ENCODE data around the gene PRKAG2. TPM values are rescaled to one million over a fixed set of nuclear protein-coding genes. Genes with fewer than 3 reads are reported as not detected.

PRKAG2 gene
- total RNA-seq, 8 experiments from 2014 or later, result 6.3 to 13.4 (median 8.5) TPM

DNA sequence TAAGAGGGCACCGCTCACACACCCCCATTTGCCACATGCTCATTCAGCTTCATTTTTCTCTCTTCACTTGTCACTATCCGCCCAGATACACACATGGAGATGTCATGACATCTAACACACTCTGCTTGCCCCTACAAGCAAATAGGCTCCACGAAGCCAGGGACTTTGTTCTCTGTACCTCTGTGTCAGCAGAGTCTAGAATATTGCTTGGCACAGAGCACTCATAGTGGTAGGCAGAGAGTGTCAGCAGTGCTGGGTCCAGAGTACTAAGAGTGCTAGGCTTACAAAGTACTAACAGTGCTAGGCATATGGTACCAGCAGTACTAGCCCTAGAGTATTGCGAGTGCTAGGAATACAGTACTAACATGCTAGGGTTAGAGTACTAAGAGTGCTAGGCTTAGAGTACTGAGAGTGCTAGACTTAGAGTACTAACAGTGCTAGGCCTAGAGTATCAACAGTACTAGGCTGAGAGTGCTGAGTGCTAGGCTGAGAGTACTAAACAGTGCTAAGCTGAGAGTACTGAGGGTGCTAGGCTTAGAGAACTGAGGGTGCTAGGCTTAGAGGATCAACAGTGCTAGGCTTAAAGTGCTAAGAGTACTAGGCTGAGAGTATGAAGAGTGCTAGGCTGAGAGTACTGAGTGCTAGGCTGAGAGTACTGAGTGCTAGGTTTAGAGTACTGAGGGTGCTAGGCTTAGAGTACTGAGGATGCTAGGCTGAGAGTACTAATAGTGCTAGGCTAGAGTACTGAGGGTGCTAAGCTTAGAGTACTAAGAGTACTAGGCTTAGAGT, 166.1 kb downstream of the PRKAG2 start:
- in situ Hi-C loops (cut with MboI; ENCODE audit: low pct_unique_long_range_greater_than_20kb in 2 of 9, low sequenced_read_pairs in 9 of 9, unreplicated experiment in 9 of 9), result no loop called here
- no peak overlapping the region for H3K27ac ChIP-seq
- H3K4me3 ChIP-seq, result no peak overlapping the region
- ATAC-seq (replicated peaks in 6 of 8), result no peak
- 82 to 100% (median 92%) methylated on average over 1 to 4 of the region's 4 CpGs; no CpG with 5 or more reads in 3 of the 10 experiments for WGBS, 10 experiments
- H3K4me1 ChIP-seq (replicated peaks in 1 of 2), result peaks cover 7 to 9% of the 10 kb centered on the region in 2 donors

DNA sequence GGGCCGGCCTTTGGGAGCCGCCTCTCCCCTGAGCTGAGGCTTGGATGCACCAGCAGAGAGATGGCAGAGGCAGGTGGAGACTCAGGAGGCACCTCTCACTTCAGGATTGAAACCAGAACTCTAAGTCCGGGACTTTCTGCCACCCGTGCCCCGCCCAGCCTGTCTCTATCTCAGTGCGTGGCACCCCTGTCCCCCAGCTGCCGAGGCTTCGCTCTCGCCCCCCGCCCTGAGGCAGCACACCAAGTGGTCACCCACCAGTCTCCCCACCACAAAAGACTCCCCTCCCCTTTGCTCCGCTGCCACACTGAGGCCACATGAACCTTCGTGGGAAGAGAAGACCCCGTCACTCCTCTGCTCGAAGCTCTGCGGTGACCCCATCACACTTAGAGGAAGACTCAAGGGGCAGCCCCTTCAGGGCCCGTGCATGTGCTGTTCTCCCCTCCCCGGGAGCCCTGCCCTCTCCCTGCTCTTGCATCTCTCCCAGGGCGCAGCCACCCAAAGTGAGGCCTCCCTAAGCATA, 166.7 kb downstream of the PRKAG2 start:
- H3K4me3 ChIP-seq, result no peak overlapping the region
- in situ Hi-C loops (cut with MboI; ENCODE audit: low pct_unique_long_range_greater_than_20kb in 2 of 9, low sequenced_read_pairs in 9 of 9, unreplicated experiment in 9 of 9), result no loop called here
- peaks cover 14 to 16% of the 10 kb centered on the region in 2 donors for H3K4me1 ChIP-seq (replicated peaks in 1 of 2)
- H3K27ac ChIP-seq, result no peak overlapping the region
- 50 to 75% methylated on average over 2 of the region's 18 CpGs; no CpG with 5 or more reads in 8 of the 10 experiments for WGBS, 10 experiments
- no peak for ATAC-seq (replicated peaks in 6 of 8)

DNA sequence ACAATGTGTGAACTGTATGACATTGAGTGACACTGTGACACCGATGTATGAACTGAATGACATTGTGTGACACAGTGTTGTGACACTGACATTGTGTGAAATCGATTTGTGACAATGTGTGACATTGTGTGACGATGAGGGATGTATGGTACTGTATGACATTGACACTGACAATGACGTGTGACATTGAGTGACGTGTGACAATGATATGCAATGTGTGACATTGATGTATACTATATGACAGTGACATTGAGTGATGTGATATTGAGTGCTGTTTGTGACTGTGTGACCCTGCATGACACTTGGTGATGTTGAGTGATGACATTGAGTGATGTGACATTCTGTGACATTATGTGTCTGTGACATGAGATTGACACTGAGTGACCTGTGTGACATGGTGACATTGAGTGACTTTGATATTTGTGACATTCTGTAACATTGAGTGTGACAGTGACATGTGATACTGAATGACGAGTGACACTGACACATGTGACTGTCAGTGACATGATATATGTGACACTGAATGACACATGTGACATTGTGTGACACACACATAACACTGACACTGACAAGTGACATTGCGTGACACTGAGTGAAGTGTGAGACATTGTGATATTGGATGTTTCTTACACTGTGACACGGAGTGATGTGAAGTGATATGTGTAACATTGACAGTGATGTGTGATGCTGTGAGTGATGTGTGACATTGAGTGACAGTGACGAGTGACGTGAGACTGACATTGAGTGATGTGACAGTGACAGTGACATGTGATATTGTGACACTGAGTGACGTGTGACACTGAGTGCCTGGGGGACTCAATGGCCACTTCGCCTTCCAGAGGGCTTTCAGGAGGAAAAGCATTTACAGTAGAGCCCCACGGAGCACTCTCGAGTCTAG, 167.5 kb downstream of the PRKAG2 start:
- Histone ChIP-seq H3K27ac (no peak overlapping the region), H3K4me1 (replicated peaks in 1 of 2) (peaks cover 19 to 24% of the 10 kb centered on the region in 2 donors), H3K4me3 (no peak overlapping the region)
- in situ Hi-C loops (cut with MboI; ENCODE audit: low pct_unique_long_range_greater_than_20kb in 2 of 9, low sequenced_read_pairs in 9 of 9, unreplicated experiment in 9 of 9), result no loop called here
- no peak for ATAC-seq (replicated peaks in 6 of 8)
- 65 to 100% (median 84%) methylated on average over 1 to 14 of the region's 14 CpGs for WGBS, 10 experiments

DNA sequence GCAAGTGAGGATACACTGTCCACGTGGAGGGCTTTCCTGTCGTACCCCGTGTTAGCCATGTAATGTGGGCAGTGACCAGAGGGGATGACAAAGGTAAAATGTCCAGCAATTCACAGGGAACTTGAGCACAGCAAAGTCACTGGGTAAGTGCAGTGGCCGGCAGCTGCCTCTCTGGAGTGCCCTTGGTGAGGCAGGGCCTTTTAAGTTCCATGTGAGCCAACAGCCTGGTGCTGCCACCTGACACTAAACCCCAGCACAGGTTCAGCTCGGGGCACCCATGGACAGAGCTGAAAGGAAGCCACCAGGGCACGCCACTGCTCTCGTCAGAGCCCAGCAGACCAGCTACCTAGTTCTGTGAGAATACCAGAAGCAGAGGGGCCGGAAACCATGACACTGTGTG, 168.3 kb downstream of the PRKAG2 start:
- Histone ChIP-seq H3K27ac (no peak overlapping the region), H3K4me3 (no peak overlapping the region), H3K4me1 (replicated peaks in 1 of 2) (peaks cover 26 to 27% of the 10 kb centered on the region in 2 donors)
- in situ Hi-C loops (cut with MboI; ENCODE audit: low pct_unique_long_range_greater_than_20kb in 2 of 9, low sequenced_read_pairs in 9 of 9, unreplicated experiment in 9 of 9), result no loop called here
- no peak for ATAC-seq (replicated peaks in 6 of 8)
- 59 to 100% (median 81%) methylated on average over 2 to 5 of the region's 8 CpGs; no CpG with 5 or more reads in 3 of the 10 experiments for WGBS, 10 experiments

DNA sequence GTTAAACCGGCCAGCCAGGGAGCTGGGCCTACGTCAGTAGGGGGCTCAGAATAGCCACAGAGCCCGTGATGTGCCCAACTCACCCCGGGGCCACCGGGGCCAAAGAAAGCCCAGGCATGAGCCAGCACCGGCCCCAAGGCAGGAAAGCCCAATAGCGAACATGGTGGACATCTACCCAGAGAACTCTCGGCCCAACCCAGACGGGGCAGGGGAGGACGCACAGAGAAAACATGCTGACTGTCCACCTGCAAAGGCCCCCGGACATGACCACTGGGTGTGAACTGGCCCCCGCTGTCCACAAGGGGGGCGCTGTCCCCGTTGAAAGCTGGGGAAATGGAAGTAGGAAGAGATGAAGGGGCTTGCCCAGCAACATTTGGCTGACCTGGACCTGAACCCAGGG, 169.2 kb downstream of the PRKAG2 start:
- peaks cover 22 to 25% of the 10 kb centered on the region in 2 donors for H3K4me1 ChIP-seq (replicated peaks in 1 of 2)
- in situ Hi-C loops (cut with MboI; ENCODE audit: low pct_unique_long_range_greater_than_20kb in 2 of 9, low sequenced_read_pairs in 9 of 9, unreplicated experiment in 9 of 9), result no loop called here
- no peak overlapping the region for H3K27ac ChIP-seq
- ATAC-seq (replicated peaks in 6 of 8), result no peak
- H3K4me3 ChIP-seq, result no peak overlapping the region
- WGBS, 10 experiments, result 91 to 95% (median 93%) methylated on average over 4 to 7 of the region's 14 CpGs; no CpG with 5 or more reads in 7 of the 10 experiments

GRCh38 chr7:151707105-151707469, 169.8 kb downstream of the PRKAG2 start:
- H3K4me3 ChIP-seq, result no peak overlapping the region
- no peak overlapping the region for H3K27ac ChIP-seq
- in situ Hi-C loops (cut with MboI; ENCODE audit: low pct_unique_long_range_greater_than_20kb in 2 of 9, low sequenced_read_pairs in 9 of 9, unreplicated experiment in 9 of 9), result no loop called here
- ATAC-seq (replicated peaks in 6 of 8), result no peak
- H3K4me1 ChIP-seq (replicated peaks in 1 of 2), result peaks cover 18 to 20% of the 10 kb centered on the region in 2 donors
- 80 to 100% (median 91%) methylated on average over 1 to 8 of the region's 8 CpGs; no CpG with 5 or more reads in 4 of the 10 experiments for WGBS, 10 experiments

DNA sequence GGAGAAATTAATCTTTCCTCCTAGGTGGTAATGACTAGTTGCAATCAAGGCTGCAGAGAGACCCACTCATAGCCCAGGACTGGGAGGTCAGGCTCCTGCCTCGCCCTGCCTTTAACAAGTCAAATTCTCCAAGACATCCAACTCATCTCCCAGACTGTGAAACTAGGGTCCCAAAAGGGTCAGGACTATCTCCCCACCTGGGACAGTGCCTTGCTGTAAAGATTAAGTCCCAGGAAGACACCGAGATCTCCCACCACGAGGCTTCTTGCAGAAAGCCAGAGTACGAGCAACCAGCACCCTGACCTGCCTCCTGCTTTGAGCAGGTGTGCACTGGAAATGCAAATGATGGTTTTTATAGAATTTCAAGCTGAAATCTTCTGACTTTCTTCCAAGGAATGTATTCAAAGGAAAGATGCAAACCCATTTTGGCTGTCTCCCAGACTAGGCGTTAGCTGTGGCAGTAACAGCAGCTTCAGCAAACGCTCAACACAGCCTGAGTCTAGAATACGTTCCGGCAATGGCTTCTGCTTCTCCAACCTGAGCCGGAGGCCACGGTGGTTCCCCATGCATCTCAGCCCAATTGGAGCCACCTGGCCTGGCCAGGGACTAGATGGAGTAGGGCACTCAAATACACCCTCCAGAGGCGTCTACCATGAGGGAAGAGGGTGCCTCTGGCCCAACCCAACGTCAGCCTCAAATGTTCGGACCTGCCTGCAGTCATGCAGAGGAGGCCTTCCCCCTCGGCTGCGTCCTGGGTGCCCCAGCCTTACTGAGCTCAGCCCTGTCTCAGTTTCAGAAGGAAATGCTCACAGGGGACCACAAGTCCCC, 170.4 kb downstream of the PRKAG2 start:
- WGBS, 10 experiments, result 80 to 100% (median 92%) methylated on average over 2 to 6 of the region's 15 CpGs; no CpG with 5 or more reads in 3 of the 10 experiments
- Histone ChIP-seq H3K4me3 (no peak overlapping the region), H3K27ac (no peak overlapping the region), H3K4me1 (replicated peaks in 1 of 2) (peaks cover 18 to 20% of the 10 kb centered on the region in 2 donors)
- ATAC-seq (replicated peaks in 6 of 8), result peak in 2 of 8 experiments; percentile 17 to 53
- in situ Hi-C loops (cut with MboI; ENCODE audit: low pct_unique_long_range_greater_than_20kb in 2 of 9, low sequenced_read_pairs in 9 of 9, unreplicated experiment in 9 of 9), result no loop called here

- WGBS, 10 experiments, result 18 to 79% (median 27%) methylated on average over 2 to 6 of the region's 7 CpGs; no CpG with 5 or more reads in 3 of the 10 experiments
- in situ Hi-C loops (cut with MboI; ENCODE audit: low pct_unique_long_range_greater_than_20kb in 2 of 9, low sequenced_read_pairs in 9 of 9, unreplicated experiment in 9 of 9), result no loop called here
- ATAC-seq (replicated peaks in 6 of 8), result peak; percentile 23 to 76 (median 68)
- Histone ChIP-seq H3K4me1 (replicated peaks in 1 of 2) (peaks cover 18 to 20% of the 10 kb centered on the region in 2 donors), H3K27ac (no peak overlapping the region), H3K4me3 (no peak overlapping the region)
Measured at GRCh38 chr7:151705636-151706276, 171.2 kb downstream of the PRKAG2 start.

GRCh38 chr7:151704960-151705635, 171.8 kb downstream of the PRKAG2 start:
- peak in 6 of 8 experiments; percentile 4 to 70 (median 66) for ATAC-seq (replicated peaks in 6 of 8)
- in situ Hi-C loops (cut with MboI; ENCODE audit: low pct_unique_long_range_greater_than_20kb in 2 of 9, low sequenced_read_pairs in 9 of 9, unreplicated experiment in 9 of 9), result no loop called here

DNA sequence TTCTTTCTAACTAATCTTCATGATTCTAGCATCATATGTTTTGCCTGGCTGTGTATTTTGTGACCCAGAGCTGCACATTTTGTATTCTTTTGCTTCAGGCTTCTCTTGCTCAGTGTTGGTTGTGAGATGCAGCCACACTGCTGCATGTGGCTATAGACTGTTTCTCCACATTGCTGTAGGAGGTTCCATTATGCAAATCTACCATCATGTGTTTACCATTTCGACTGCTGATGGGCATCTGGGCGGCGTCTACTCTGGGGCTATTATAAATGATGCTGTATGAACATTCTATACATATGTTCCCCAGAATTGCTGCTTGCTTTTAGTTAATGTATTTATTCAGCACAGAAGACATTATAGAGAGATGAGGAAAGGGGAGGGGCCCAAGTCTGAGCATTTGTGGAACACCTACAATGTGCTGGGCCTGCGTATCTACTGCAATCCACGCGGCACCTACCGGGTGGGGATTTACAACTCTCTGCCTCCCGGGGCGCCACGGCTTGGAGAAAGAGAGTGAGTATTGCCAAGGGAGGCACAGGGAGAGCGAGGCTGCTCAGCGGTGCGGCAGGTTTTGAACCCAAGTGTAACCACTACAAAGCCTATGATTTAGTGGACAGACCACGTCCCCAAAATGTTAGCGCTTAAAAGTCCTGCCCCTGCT, 172.5 kb downstream of the PRKAG2 start:
- ATAC-seq (replicated peaks in 6 of 8), result peak; percentile 62 to 97 (median 80)
- Histone ChIP-seq H3K27ac (no peak overlapping the region), H3K4me1 (replicated peaks in 1 of 2) (peaks cover 18 to 23% of the 10 kb centered on the region in 2 donors), H3K4me3 (no peak overlapping the region)
- in situ Hi-C loops (cut with MboI; ENCODE audit: low pct_unique_long_range_greater_than_20kb in 2 of 9, low sequenced_read_pairs in 9 of 9, unreplicated experiment in 9 of 9), result no loop called here
- WGBS, 10 experiments, result 36 to 82% (median 60%) methylated on average over 3 to 11 of the region's 15 CpGs; no CpG with 5 or more reads in 4 of the 10 experiments

More at GRCh38 chr7:151704960-151705635, 171.8 kb downstream of the PRKAG2 start:
- Histone ChIP-seq H3K4me3 (no peak overlapping the region), H3K4me1 (replicated peaks in 1 of 2) (peaks cover 18 to 20% of the 10 kb centered on the region in 2 donors), H3K27ac (no peak overlapping the region)
- WGBS, 10 experiments, result 23 to 69% (median 43%) methylated on average over 2 to 10 of the region's 17 CpGs

- 76 to 100% (median 87%) methylated on average over 1 to 6 of the region's 9 CpGs; no CpG with 5 or more reads in 1 of the 10 experiments for WGBS, 10 experiments
- Histone ChIP-seq H3K27ac (no peak overlapping the region), H3K4me3 (no peak overlapping the region), H3K4me1 (replicated peaks in 1 of 2) (peaks cover 18 to 23% of the 10 kb centered on the region in 2 donors)
- in situ Hi-C loops (cut with MboI; ENCODE audit: low pct_unique_long_range_greater_than_20kb in 2 of 9, low sequenced_read_pairs in 9 of 9, unreplicated experiment in 9 of 9), result no loop called here
- no peak for ATAC-seq (replicated peaks in 6 of 8)
Measured at GRCh38 chr7:151702961-151703360, 174.0 kb downstream of the PRKAG2 start.
